A673 (cell line): Measurements from ENCODE around the gene LRSAM1.

ENCODE experiments used
- EZH2 ChIP-seq: fragments of 200-600 bp; sonication (generic); IDR thresholded peaks from 2 replicates; pipeline ENCODE4 v1.6.1; 2017; ENCODE audit warnings: borderline replicate concordance, low read depth, mild to moderate bottlenecking, mixed read lengths, antibody characterized with exemption, low read length; ENCODE audit not compliant: poor library complexity, severe bottlenecking
- TF ChIP-seq, protein P1 (sequence below): fragments of 300-800, 200-600 bp; sonication (generic); conservative IDR thresholded peaks from 2 replicates; pipeline ENCODE4 v1.5.1; 2017; ENCODE audit warnings: low read depth, mild to moderate bottlenecking, antibody characterized with exemption, low read length, moderate library complexity, mixed read lengths

- TF ChIP-seq, protein P1, sequence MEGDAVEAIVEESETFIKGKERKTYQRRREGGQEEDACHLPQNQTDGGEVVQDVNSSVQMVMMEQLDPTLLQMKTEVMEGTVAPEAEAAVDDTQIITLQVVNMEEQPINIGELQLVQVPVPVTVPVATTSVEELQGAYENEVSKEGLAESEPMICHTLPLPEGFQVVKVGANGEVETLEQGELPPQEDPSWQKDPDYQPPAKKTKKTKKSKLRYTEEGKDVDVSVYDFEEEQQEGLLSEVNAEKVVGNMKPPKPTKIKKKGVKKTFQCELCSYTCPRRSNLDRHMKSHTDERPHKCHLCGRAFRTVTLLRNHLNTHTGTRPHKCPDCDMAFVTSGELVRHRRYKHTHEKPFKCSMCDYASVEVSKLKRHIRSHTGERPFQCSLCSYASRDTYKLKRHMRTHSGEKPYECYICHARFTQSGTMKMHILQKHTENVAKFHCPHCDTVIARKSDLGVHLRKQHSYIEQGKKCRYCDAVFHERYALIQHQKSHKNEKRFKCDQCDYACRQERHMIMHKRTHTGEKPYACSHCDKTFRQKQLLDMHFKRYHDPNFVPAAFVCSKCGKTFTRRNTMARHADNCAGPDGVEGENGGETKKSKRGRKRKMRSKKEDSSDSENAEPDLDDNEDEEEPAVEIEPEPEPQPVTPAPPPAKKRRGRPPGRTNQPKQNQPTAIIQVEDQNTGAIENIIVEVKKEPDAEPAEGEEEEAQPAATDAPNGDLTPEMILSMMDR = no peak
- TF ChIP-seq EZH2 = no peak
Observed at GRCh38 chr9:127497656-127498290, 46.5 kb downstream of the LRSAM1 start.
